ENCODE data around the gene REG3G. TPM values are rescaled to one million over a fixed set of nuclear protein-coding genes. Genes with fewer than 3 reads are reported as not detected.
"Not testable (repeated sequence)": the region's sequence is repeated elsewhere in the genome, so short reads cannot be mapped to it uniquely, and the experiment has no call there.

Gene REG3G
- total RNA-seq, 1 donor from 2014 or later: not detected

DNA sequence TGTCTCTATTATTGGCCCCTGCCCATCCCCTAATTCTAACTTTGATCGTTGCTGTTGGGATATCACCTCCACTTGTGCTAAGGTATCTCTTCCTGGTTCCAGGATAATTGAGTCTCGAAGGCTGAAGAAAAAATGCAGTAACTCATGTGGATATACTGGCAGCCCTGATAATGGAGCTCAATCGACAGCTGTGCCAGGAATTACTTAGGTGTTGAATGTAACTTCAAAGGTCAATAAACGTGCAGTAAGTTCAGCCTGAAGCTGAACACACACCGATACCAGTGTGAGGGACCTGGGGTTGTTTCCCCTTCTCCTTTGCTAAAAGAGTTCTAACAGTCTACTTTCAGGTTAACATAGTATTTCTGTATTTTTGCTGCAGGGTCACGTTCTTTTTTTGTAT, 11.9 kb upstream of the REG3G start:
- FAIRE-seq (no peak), DNase-seq (ENCODE audit: low spot score in 2 of 2) (no peak)

DNA sequence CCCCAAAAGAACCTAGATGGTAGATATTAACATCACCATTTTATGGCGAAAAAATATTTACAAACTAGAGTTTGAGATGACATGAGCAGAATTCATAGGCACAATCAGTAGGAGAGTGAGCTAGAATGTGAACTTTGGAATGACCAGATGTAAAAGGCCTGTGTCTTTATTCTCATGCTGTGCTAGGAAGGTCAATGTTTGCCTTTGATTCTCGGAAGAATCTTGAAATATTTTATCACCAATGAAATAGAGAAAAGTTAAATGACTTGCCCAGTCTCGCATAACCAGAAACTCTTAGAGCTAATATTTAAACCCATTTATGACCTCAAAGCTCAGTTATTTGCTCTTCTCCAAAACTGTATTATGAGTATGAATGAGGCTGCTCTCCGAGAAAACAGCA, 9.2 kb upstream of the REG3G start:
- no peak for FAIRE-seq

DNA sequence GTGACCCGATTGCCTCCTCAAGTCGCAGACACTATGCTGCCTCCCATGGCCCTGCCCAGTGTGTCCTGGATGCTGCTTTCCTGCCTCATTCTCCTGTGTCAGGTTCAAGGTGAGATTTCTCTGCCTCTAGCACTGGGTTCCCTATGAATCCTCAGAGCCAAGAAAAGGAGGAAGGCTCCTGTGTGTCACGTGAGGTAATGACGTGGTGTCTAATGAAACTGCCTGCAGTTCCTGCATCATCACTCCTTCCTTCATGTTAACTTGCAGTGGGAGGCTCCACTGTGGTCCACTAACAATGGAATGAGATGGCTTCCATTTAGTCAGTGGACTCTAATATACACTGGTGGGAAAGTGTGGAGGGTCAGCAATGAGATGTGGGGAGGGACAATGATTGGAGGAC, 559 bp downstream of the REG3G start:
- DNase-seq (ENCODE audit: low spot score in 2 of 2): no peak
- FAIRE-seq: no peak

More for the DNA sequence above, 9.2 kb upstream of the REG3G start:
- no peak for DNase-seq (ENCODE audit: low spot score in 2 of 2)

DNA sequence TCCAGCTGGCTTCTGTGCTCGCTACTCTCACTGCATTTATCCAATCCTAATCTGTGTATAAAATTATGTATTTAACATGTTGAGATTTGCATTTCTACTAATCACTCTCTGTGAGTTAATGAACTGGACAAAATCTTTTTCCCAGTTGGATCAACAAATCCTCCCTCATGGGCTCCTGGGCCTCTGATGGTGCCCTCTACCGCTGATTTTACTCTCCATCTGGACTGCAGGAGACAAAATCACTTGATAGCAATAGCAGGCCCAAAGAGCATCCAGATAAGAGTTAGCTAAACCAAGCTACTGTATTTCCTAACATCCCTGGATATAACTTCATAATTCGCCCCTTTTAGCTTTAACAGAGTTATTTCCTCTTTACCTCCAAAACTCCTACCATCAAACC, 14.4 kb downstream of the REG3G start:
- FAIRE-seq: no peak
- DNase-seq (ENCODE audit: low spot score in 2 of 2): no peak

DNA sequence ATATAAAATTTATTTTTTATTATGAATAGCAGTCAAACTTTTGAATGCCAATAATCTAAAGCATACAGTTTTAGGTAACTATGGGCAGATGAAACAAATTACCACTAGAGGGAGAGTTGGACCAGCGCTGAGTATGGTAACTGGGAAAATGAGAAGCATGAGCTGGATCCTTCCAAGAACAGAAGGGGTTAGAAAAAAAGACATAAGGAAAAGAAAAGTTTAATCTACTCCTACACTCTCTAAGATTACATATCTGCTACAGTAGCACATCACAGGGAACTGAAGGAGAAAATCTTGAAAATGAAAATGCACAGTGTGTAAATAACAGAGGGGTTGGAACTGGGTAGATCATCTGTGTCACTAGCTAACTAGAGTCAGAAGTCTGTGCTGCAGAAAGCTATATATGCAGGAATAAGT, 15.5 kb downstream of the REG3G start:
- DNase-seq (ENCODE audit: low spot score in 2 of 2): peak in 1 of 2 donors; percentile 13
- FAIRE-seq: no peak

DNA sequence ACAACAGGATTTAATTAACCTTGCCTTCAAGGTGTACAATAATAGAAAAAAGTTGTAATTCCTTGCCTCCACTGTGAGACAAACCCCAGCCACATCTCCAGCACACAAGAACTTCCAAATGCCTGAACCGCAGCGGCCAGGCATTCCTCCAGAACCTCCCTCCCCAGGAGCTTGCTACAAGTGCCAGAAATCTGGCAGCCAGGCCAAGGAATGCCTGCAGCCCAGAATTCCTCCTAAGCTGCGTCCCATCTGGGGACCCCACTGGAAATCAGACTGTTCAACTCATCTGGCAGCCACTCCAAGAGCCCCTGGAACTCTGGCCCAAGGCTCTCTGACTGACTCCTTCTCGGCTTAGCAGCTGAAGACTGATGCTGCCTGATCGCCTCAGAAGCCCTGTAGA, 28.0 kb downstream of the REG3G start:
- FAIRE-seq; DNase-seq (ENCODE audit: low spot score in 2 of 2): not testable (repeated sequence)

DNA sequence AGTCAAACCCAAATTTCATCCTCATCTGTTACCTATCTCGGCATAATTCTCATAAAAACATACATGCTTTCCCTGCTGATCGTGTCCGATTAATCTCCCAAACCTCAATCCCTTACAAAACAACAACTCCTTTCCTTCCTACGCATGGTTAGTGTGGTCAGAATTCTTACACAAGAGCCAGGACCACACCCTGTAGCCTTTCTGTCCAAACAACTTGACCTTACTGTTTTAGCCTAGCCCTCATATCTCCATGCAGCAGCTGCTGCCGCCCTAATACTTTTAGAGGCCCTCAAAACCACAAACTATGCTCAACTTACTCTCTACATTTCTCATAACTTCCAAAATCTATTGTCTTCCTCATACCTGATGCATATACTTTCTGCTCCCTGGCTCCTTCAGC, 29.3 kb downstream of the REG3G start:
- FAIRE-seq; DNase-seq (ENCODE audit: low spot score in 2 of 2): not testable (repeated sequence)

DNA sequence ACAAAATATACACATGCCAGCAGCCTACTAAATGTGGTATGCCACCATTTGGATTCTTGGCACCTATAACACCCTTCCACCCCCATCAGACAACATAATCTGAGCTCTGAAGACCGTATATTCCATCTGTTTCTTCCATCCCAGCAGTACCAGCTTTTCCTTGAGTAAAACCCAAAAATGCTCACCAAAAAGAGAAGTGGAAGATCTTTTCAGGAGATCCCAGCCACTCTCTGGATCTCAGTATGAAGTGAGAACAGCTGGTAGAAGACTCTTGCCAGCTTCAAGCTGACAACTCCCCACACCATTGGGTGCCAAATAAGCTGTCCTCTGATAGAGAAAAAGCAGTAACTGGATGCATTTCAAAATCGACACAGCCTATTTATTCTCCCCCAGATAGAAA, 39.7 kb downstream of the REG3G start:
- FAIRE-seq (no peak), DNase-seq (ENCODE audit: low spot score in 2 of 2) (no peak)

DNA sequence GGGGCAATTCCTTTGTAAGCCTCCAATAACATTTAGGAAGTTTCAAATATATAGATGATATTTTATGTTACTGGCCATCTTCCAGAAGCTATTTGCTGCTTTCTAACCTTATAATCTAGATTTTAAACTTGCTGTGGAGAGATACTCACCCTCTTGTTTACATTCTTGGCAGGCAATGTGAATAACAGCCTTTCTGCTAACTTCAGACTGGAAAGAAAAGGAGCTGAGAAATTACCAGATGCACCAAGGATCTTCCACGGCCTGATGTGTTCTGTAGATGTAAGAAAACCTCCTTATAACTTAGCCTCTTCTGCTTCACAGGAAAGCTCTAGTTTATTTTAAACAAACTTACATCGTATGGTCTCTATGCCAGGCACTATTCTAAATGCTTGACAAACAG, 45.6 kb downstream of the REG3G start:
- no peak for DNase-seq (ENCODE audit: low spot score in 2 of 2)
- FAIRE-seq: no peak

Other genes starting within 250 kb of the REG3G start
- not detected for gene REG1B, start 62.3 kb downstream of the REG3G start, total RNA-seq
- not detected for gene REG1A, start 94.8 kb downstream of the REG3G start, total RNA-seq
- gene REG3A, start 134.1 kb downstream of the REG3G start, total RNA-seq: not detected

Data from frontal cortex (tissue), 4 donors.